ENCODE results near the gene COL4A1.

DNA sequence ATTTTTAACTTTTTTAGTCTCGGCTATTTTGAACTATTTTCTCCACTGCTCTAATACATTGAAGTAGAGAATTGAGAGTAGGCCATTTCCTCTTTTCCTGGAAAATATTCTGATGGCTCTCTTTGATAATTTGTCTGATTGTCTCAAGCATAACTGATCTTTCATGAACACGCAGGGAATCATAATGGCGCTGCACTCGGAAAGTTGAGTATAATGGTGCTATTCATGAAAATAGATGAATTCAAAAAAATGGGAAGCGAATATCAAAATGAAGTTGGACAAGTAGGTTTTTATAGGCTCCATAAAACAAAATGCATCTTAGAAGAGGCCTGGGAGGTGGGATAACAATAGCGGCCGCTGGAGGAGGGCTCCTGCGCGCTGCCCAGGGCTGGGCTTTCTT lies 29.2 kb upstream of the COL4A1 start:
- TF ChIP-seq, protein P1, sequence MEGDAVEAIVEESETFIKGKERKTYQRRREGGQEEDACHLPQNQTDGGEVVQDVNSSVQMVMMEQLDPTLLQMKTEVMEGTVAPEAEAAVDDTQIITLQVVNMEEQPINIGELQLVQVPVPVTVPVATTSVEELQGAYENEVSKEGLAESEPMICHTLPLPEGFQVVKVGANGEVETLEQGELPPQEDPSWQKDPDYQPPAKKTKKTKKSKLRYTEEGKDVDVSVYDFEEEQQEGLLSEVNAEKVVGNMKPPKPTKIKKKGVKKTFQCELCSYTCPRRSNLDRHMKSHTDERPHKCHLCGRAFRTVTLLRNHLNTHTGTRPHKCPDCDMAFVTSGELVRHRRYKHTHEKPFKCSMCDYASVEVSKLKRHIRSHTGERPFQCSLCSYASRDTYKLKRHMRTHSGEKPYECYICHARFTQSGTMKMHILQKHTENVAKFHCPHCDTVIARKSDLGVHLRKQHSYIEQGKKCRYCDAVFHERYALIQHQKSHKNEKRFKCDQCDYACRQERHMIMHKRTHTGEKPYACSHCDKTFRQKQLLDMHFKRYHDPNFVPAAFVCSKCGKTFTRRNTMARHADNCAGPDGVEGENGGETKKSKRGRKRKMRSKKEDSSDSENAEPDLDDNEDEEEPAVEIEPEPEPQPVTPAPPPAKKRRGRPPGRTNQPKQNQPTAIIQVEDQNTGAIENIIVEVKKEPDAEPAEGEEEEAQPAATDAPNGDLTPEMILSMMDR (IDR thresholded peaks at IDR 0.05): no peak
- TF ChIP-seq POLR2A (IDR thresholded peaks at IDR 0.05): no peak

Data from heart left ventricle (tissue), 13 donors.